ENCODE data around the gene EFCAB14.
"Not testable (repeated sequence)": the region's sequence is repeated elsewhere in the genome, so short reads cannot be mapped to it uniquely, and the experiment has no call there.

Gene EFCAB14

GRCh38 chr1:46682064-46682463, 36.9 kb downstream of the EFCAB14 start:
- no peak for DNase-seq

DNA sequence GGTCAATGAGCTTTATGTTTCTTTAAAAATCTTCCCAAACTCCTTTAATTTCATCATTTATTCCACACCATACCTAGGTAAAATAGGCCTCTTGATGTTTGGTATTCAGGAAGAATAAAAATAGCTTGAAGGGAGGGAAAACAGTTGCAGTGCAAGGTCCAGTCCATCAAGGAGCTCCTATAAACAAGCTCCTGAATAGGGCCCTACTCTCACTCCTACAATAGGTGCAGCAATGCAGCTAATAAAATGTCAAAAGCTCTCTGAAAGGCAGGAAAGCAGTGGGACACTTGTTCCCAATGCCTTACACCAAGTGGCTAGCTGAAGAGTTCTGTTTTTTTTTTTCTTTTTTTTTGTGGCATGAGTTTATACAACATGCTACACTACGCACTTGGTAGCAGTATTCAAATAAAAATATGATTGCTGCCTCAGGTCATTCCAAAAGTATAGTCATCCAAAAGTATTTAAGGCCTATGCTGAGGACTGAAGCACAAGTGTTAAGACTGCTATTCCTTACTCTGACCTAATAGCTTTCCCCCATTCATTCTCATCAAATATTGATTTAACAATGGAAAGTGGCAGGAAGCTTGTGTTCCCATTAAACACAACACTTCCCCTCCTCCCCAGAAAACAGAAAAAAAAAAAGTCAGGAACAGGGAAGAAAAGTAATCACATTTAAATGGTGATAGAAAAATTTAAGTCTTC, 37.4 kb downstream of the EFCAB14 start:
- DNase-seq, result no peak

- no peak for DNase-seq
Measured at GRCh38 chr1:46679789-46680573, 38.9 kb downstream of the EFCAB14 start.

GRCh38 chr1:46677339-46677738, 41.6 kb downstream of the EFCAB14 start:
- DNase-seq, result no peak

DNA sequence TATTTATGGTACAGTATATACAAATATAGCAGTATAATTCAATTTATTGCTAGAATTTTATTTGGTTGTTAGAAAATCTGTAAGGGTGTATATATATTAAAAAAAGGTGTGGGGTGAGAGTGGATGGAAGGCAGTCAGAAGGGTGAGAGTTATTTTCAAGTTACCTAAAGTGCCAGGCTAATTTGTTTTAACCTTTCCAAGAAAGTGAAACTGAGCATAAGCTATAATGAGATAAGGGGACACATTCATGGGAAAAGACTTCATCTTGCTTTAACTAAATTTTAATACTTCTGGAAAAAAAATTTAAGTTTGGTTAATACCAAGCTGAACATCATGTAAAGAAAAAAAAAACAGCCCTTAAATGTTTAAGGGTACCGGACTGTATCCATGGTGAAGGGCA, 42.4 kb downstream of the EFCAB14 start:
- DNase-seq, result no peak

GRCh38 chr1:46675549-46676314, 43.2 kb downstream of the EFCAB14 start:
- DNase-seq, result no peak

- no peak for DNase-seq
Measured at GRCh38 chr1:46673749-46674182, 45.1 kb downstream of the EFCAB14 start.

DNA sequence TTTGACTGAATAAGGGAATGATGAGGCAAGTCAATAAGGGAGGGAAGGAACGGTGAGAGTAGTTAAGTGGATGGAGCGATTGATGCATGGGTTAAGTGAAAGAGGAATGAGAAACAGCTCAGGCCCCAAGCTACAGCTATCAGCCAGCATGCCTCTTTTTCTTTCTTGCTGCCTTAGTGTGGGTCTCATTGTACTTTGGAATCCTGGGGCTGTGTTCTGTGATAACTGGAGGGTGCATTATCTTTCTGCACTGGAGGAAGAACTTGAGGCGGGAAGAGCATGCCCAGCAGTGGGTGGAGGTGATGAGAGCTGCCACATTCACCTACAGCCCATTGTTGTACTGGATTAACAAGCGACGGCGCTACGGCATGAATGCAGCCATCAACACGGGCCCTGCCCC, 46.2 kb downstream of the EFCAB14 start:
- no peak for DNase-seq

DNA sequence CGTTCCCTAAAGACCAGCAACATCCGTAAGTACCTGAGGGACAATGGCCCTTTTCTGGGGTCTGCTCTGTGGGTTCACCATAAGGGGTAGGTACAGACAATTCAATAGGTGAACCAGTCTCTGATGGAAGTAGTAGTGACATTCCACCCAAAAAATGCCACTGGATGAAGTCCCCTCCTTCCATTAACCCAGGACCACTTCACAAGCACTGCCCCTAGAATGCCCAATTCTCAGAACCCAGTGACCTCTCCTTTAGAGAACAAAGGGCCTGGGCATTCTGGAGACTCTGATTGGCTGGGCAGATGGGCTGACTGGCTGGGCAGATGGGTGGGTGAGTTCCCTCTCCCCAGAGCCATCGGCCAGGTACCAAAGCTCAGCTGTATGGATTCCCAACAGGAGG, 47.4 kb downstream of the EFCAB14 start, which contains the start of gene TEX38:
Gene TEX38, plus strand, starts transcription at position 301 of the 400 bp plus-strand sequence. Its CDS starts 81 bp downstream, at position 382.
- DNase-seq, result no peak

DNA sequence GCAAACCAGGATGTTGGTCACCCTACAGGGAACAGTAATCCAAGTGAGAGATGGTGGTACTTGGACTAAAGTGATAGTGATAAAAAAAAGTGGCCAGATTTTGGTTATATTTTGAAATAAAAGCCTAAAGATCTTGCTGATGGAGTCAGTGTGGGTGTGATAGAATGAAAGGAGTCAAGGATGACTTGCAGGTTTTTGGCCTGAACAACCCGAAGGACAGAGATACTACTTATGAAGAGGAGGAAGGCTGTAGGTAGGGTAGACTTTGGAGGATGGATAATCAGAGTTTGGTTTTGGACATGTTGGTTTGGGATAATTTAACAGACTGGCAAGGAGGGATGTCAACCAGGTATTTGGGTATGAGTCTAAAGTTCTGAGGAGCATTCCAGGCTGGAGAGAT, 48.8 kb downstream of the EFCAB14 start:
- DNase-seq, result no peak

GRCh38 chr1:46667782-46668760, 50.8 kb downstream of the EFCAB14 start, which contains the start of gene ATPAF1:
TSS of gene ATPAF1 (minus strand) at chr1:46668364. CDS start at chr1:46668322, 42 bp downstream.
- DNase-seq, result peak; percentile 63

DNA sequence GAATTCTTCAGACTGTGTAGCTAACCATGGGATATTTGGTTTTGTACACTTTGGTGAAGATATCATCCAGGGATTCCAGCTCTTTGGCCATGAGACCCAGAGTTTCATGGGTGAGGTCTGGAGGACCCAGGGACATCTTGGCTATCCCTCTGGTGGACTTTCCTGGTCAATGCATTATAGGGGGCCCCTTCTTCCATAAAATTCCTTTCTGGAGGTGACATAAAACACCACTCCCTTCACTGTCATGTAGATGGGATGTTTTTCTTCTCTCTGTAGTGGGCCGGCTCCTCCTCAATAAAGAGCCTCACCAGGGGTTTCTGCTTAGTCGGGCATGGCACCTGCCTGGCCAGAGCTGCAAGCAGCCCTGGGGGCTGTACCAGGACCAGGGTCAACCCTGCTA, 52.9 kb downstream of the EFCAB14 start:
- no peak for DNase-seq

DNA sequence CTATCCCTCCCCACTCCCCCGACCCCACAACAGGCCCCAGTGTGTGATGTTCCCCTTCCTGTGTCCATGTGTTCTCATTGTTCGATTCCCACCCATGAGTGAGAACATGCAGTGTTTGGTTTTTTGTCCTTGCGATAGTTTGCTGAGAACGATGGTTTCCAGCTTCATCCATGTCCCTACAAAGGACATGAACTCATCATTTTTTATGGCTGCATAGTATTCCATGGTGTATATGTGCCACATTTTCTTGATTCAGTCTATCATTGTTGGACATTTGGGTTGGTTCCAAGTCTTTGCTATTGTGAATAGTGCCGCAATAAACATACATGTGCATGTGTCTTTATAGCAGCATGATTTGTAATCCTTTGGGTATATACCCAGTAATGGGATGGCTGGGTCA, 56.0 kb downstream of the EFCAB14 start:
- DNase-seq, result not testable (repeated sequence)

DNA sequence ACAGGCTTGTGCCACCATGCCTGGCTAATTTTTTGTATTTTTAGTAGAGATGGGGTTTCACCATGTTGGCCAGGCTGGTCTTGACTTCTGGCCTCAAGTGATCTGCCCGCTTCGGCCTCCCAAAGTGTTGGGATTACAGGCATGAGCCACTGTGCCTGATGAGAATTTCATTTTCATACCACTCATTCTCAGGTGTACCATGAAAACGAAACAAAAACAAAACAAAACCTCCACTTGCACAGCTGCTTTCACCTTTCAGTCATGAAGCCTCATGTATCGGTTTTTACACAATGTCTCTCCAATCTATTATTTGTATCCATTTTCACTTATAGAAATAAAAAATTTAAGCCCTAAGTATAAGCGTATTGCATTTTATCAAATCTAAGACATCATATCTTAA, 58.8 kb downstream of the EFCAB14 start:
- DNase-seq, result not testable (repeated sequence)

GRCh38 chr1:46659307-46659870, 59.5 kb downstream of the EFCAB14 start:
- DNase-seq, result no peak

DNA sequence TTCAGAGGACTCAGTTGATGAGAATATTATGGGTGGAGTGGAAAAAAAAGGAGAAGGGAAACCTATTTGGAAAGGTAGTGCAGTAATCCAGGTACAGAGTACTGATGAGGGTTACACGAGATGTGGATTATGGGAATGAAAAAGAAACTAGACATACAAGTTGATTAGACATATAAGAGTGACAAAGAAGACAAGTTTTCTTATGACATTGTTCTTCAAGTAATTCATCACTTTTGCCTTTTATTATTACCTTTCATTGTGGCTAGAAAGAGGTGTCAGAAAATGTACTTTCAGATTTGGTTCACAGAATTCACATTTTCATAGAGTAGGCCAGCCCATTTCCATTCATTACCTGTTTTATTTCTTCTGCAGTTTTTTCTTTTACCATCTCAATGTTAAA, 61.1 kb downstream of the EFCAB14 start:
- no peak for DNase-seq

DNA sequence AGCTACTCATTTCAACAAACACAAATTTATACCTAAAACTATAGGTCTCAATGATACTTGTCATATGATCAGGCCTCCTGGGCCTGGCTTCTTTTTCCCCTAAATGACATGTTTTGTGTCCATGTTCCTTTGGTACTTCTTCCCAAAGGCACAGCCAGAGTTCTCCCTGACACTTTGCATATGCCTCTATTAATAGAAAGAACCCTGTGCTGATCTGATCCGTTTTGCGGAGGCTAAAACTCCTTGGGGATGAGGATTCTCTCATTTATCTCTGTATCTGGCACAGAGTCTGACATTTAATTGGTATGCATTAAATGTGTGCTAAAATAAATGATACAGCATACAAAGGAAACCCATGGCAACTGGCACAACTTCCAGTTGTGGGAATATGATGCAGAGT, 62.3 kb downstream of the EFCAB14 start:
- DNase-seq, result no peak

GRCh38 chr1:46655848-46656247, 63.1 kb downstream of the EFCAB14 start:
- no peak for DNase-seq

GRCh38 chr1:46654698-46655097, 64.2 kb downstream of the EFCAB14 start:
- not testable (repeated sequence) for DNase-seq

- no peak for DNase-seq
Measured at GRCh38 chr1:46654012-46654411, 64.9 kb downstream of the EFCAB14 start.

DNA sequence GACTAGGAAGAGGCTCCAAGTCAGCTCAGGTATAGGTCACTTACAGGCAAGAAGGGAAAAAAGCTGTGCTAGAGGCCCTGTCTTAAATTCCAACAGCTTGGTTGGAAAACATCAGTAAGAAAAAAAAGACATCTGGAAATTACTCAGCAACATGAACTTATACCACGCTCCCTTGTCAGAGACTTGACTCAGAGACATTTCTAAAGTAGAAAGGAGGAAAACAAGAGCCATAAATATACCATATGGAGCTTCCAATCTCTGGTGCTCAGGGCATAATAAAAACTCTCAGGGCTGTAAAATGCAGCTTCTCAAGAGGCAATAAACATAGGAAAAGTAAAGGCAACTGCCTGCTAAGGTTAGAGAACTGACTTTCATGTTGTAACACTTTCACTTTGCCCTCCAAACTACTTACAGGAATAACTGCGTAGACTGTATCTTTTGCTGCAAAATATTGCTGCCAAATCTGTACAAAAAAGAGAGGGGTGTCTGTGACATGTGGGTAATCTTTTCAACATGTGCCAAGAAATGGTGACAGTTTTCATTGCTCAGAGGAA, 65.4 kb downstream of the EFCAB14 start:
- no peak for DNase-seq

All from CD4-positive, alpha-beta T cell treated with Interferon gamma for 1 hour (primary cell).